ENCODE measurements around the gene IQSEC3.
"Not testable (repeated sequence)": the region's sequence is repeated elsewhere in the genome, so short reads cannot be mapped to it uniquely, and the experiment has no call there.

The IQSEC3 gene

GRCh38 chr12:177980-178828 lies 111.6 kb downstream of the IQSEC3 start:
- no peak for DNase-seq (ENCODE audit: low read depth)

- DNase-seq (ENCODE audit: low read depth), result no peak
Observed at GRCh38 chr12:178829-179109, 112.2 kb downstream of the IQSEC3 start.

GRCh38 chr12:179131-179884 lies 112.7 kb downstream of the IQSEC3 start:
- DNase-seq (ENCODE audit: low read depth), result no peak

GRCh38 chr12:179885-180284 lies 113.3 kb downstream of the IQSEC3 start:
- DNase-seq (ENCODE audit: low read depth), result no peak

GRCh38 chr12:180445-180844 lies 113.9 kb downstream of the IQSEC3 start:
- no peak for DNase-seq (ENCODE audit: low read depth)

- no peak for DNase-seq (ENCODE audit: low read depth)
Observed at GRCh38 chr12:181921-182320, 115.4 kb downstream of the IQSEC3 start.

- no peak for DNase-seq (ENCODE audit: low read depth)
Observed at GRCh38 chr12:182381-182892, 115.9 kb downstream of the IQSEC3 start.

- DNase-seq (ENCODE audit: low read depth), result no peak
Observed at GRCh38 chr12:184811-185575, 118.4 kb downstream of the IQSEC3 start.

- no peak for DNase-seq (ENCODE audit: low read depth)
Observed at GRCh38 chr12:185576-185955, 119.0 kb downstream of the IQSEC3 start.

GRCh38 chr12:186006-186625 lies 119.5 kb downstream of the IQSEC3 start:
- DNase-seq (ENCODE audit: low read depth), result no peak

GRCh38 chr12:187986-188909 lies 121.7 kb downstream of the IQSEC3 start:
- not testable (repeated sequence) for DNase-seq (ENCODE audit: low read depth)

- DNase-seq (ENCODE audit: low read depth), result peak; percentile 16
Observed at GRCh38 chr12:188910-189621, 122.5 kb downstream of the IQSEC3 start.

- no peak for DNase-seq (ENCODE audit: low read depth)
Observed at GRCh38 chr12:189622-189962, 123.0 kb downstream of the IQSEC3 start.

- no peak for DNase-seq (ENCODE audit: low read depth)
Observed at GRCh38 chr12:190881-191280, 124.3 kb downstream of the IQSEC3 start.

- DNase-seq (ENCODE audit: low read depth), result no peak
Observed at GRCh38 chr12:191541-191940, 125.0 kb downstream of the IQSEC3 start.

GRCh38 chr12:193261-193660 lies 126.7 kb downstream of the IQSEC3 start:
- DNase-seq (ENCODE audit: low read depth), result no peak

- no peak for DNase-seq (ENCODE audit: low read depth)
Observed at GRCh38 chr12:194276-194675, 127.7 kb downstream of the IQSEC3 start.

GRCh38 chr12:195156-195555 lies 128.6 kb downstream of the IQSEC3 start:
- no peak for DNase-seq (ENCODE audit: low read depth)

GRCh38 chr12:195951-196350 lies 129.4 kb downstream of the IQSEC3 start:
- DNase-seq (ENCODE audit: low read depth), result no peak

- DNase-seq (ENCODE audit: low read depth), result no peak
Observed at GRCh38 chr12:196436-196835, 129.9 kb downstream of the IQSEC3 start.

GRCh38 chr12:197347-197746 lies 130.8 kb downstream of the IQSEC3 start:
- DNase-seq (ENCODE audit: low read depth), result no peak

Measured in stimulated activated CD8-positive, alpha-beta memory T cell treated with anti-CD3 and anti-CD28 coated beads, Interleukin-12 subunit alpha, Interleukin-12 subunit beta, amount 100 ng/mL, for 1 hour (primary cell).